Naive B cell (primary cell): ENCODE measurements around the gene CAPZB. TPM values are rescaled to one million over a fixed set of nuclear protein-coding genes. Genes with fewer than 3 reads are reported as not detected.

Source experiments
- ATAC-seq, 2 donors: fragments of 150-1000 bp; cut with Tn5 transposase; 2 replicates each; pipeline ENCODE4 v1.10.0; 2021; ENCODE audit warnings: low read depth in 2 of 2, mild to moderate bottlenecking in 2 of 2, moderate library complexity in 2 of 2
- DNase-seq: peaks from one replicate; pipeline ENCODE4 v3.0.0; 2022
- H3K27ac Mint-ChIP-seq, 6 donors: one replicate each; pipeline ENCODE4 v1.8.0; 2020 to 2022; ENCODE audit warnings: mild to moderate bottlenecking in 6 of 6, mixed read lengths in 6 of 6, moderate library complexity in 5 of 6, inconsistent platforms in 2 of 6
- H3K27me3 Mint-ChIP-seq, 3 donors: one replicate each; pipeline ENCODE4 v1.8.0; 2021 to 2022; ENCODE audit warnings: mixed read lengths in 3 of 3, mild to moderate bottlenecking in 1 of 3
- H3K36me3 Mint-ChIP-seq, 2 donors: one replicate each; pipeline ENCODE4 v1.8.0; 2020 to 2022; ENCODE audit warnings: mixed read lengths in 2 of 2, inconsistent platforms in 1 of 2, mild to moderate bottlenecking in 1 of 2
- H3K4me1 Mint-ChIP-seq, 3 donors: one replicate each; pipeline ENCODE4 v1.8.0; 2020 to 2022; ENCODE audit warnings: mixed read lengths in 3 of 3, inconsistent platforms in 1 of 3, mild to moderate bottlenecking in 1 of 3, moderate library complexity in 1 of 3
- H3K4me3 Mint-ChIP-seq, 8 donors: one replicate each; pipeline ENCODE4 v1.8.0; 2020 to 2022; ENCODE audit warnings: mild to moderate bottlenecking in 8 of 8, mixed read lengths in 8 of 8, moderate library complexity in 8 of 8, inconsistent platforms in 2 of 8
- H3K9me3 Mint-ChIP-seq, 7 donors: one replicate each; pipeline ENCODE4 v1.8.0; 2020 to 2022; ENCODE audit warnings: mixed read lengths in 7 of 7, mild to moderate bottlenecking in 5 of 7, inconsistent platforms in 2 of 7, moderate library complexity in 1 of 7
- polyA plus RNA-seq, 6 donors: library from polyadenylated mRNA; unstranded; fragments of 300-500 nt; fragmentation: Illumina TruSeq; gene quantifications; one replicate each; pipeline ENCODE4 v1.2.3, GENCODE V29; 2021; ENCODE audit warnings: low read depth in 6 of 6

The CAPZB gene
- polyA plus RNA-seq, 6 donors from 2014 or later, result 328 to 445 (median 382) TPM

GRCh38 chr1:19447550-19447949 lies 37.8 kb downstream of the CAPZB start:
- ATAC-seq (no peak), DNase-seq (no peak)

DNA sequence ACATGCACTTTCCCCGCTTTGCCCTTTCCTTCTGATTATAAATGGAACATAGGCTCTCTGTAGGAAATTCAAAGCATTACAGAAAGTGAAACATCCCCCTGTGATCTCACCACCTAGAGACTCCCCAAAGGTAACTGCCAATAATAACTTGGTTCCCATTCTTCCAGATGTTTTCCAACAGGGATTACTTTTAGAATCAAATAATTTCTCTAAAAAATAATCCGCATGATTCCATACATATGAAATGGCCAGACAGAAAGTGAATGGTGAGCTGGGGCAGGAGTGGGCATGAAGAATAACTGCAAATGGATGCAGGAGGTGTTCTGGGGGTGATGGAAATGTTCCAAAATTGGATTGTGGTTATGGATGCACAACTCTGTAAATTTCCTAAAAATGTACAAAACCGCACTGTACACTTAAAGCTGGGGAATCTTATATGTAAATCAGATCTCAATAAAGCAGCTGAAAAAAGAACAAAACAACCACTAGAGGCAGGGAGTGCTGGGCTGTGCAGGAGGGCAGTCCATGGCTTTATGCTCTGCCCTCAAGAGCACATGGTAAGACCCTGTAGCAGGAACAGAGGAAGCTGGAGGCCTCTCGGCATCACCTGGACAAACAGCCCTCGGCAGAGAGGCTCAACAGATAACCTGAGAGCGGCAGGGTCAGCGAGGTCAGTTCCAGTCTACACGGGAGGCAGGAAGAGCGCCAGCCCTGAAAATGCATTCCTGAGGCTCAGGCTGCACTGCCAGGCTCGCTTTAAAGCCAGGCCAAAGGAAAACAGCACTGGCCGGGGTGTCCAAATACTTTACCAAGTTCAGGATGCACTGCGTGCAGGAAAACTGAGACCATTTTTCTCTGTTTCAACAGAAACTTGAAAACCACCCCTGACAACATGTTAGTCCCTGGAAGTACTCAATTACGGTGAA lies 39.7 kb downstream of the CAPZB start:
- Mint-ChIP-seq H3K4me3 (peak overlapping the region in 5 of 8 donors; percentile 6 to 52 (median 44)), H3K27me3 (no peaks in the 10 kb centered on the region), H3K36me3 (no peaks in the 10 kb centered on the region), H3K27ac (peak overlapping the region in 3 of 6 donors; percentile 57 to 79 (median 77)), H3K9me3 (no peaks in the 10 kb centered on the region), H3K4me1 (peaks cover 68 to 89% (median 82%) of the 10 kb centered on the region in 3 donors)
- ATAC-seq (peak; percentile 80 to 82), DNase-seq (peak; percentile 15)

More at GRCh38 chr1:19447550-19447949, 37.8 kb downstream of the CAPZB start:
- peaks cover 78 to 93% (median 87%) of the 10 kb centered on the region in 3 donors for H3K4me1 Mint-ChIP-seq
- no peaks in the 10 kb centered on the region for H3K9me3 Mint-ChIP-seq
- no peaks in the 10 kb centered on the region for H3K36me3 Mint-ChIP-seq
- H3K4me3 Mint-ChIP-seq, result peak overlapping the region in 1 of 8 donors; percentile 37
- peak overlapping the region in 4 of 6 donors; percentile 27 to 78 (median 72) for H3K27ac Mint-ChIP-seq
- no peaks in the 10 kb centered on the region for H3K27me3 Mint-ChIP-seq

GRCh38 chr1:19444296-19445021 lies 40.9 kb downstream of the CAPZB start:
- no peaks in the 10 kb centered on the region for H3K27me3 Mint-ChIP-seq
- no peak for ATAC-seq
- no peaks in the 10 kb centered on the region for H3K36me3 Mint-ChIP-seq
- H3K4me1 Mint-ChIP-seq, result peaks cover 66 to 89% (median 83%) of the 10 kb centered on the region in 3 donors
- peak overlapping the region in 2 of 8 donors; percentile 29 to 45 for H3K4me3 Mint-ChIP-seq
- peak overlapping the region; percentile 57 to 87 (median 78) for H3K27ac Mint-ChIP-seq
- no peaks in the 10 kb centered on the region for H3K9me3 Mint-ChIP-seq
- no peak for DNase-seq

GRCh38 chr1:19443326-19443725 lies 42.0 kb downstream of the CAPZB start:
- Mint-ChIP-seq H3K27ac (peak overlapping the region in 4 of 6 donors; percentile 34 to 87 (median 74)), H3K4me3 (no peak overlapping the region), H3K36me3 (no peaks in the 10 kb centered on the region), H3K27me3 (no peaks in the 10 kb centered on the region), H3K9me3 (no peaks in the 10 kb centered on the region), H3K4me1 (peaks cover 62 to 88% (median 82%) of the 10 kb centered on the region in 3 donors)
- DNase-seq (no peak), ATAC-seq (no peak)

DNA sequence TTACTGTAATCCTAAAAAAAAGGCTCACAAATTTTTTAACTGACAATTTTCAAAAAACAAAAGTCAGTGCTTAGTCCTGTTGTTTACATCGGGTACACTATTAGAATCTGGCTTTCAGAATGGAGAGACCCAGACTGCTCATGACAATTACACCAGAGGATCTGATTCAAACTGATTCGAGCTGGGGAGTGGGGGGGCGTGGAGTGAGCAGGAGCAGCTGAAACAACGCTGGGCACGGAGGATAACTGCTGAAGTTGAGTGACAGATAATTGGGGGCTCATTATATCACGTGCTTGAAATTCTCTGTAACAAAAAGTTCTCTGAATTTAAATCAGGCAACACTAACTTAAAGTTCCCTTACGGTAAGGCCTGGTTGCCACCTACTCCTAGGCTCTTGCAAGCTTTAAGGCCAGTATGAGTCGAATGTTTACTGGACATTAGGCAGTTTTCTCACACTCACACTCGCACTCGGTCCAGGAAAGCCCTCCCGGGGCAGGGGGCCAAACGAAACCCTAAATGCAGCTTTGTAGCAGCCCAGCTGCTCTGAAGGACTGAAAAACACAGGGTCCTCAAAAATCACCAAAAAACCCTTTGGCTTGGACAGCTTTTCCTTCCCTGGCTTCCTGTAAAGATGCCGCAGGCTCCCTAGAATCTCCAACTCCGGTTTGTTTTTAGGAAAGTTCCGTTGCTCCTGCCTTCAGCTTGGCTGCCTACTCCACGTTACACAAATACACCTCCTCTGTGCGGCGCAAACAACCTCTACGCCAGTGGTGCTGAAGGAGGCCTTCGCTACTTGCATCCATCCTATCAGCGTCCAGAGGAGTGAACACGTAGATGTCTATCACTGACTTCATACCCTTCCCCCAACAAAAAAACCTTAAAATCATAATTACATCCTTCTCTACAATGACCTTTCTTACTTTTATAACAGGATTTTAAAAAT lies 42.9 kb downstream of the CAPZB start:
- no peak for ATAC-seq

GRCh38 chr1:19441048-19441780 lies 44.1 kb downstream of the CAPZB start:
- ATAC-seq (no peak), DNase-seq (no peak)
- Mint-ChIP-seq H3K4me1 (peaks cover 61 to 91% (median 81%) of the 10 kb centered on the region in 3 donors), H3K27ac (peak overlapping the region in 5 of 6 donors; percentile 1 to 80 (median 41)), H3K27me3 (no peaks in the 10 kb centered on the region), H3K36me3 (no peaks in the 10 kb centered on the region), H3K4me3 (no peak overlapping the region), H3K9me3 (no peaks in the 10 kb centered on the region)

More for the DNA sequence above, 42.9 kb downstream of the CAPZB start:
- Mint-ChIP-seq H3K27ac (peak overlapping the region in 3 of 6 donors; percentile 51 to 76 (median 61)), H3K27me3 (no peaks in the 10 kb centered on the region), H3K9me3 (no peaks in the 10 kb centered on the region), H3K4me3 (peak overlapping the region in 2 of 8 donors; percentile 29 to 33), H3K4me1 (peaks cover 57 to 88% (median 79%) of the 10 kb centered on the region in 3 donors), H3K36me3 (no peaks in the 10 kb centered on the region)
- DNase-seq, result no peak

- DNase-seq (peak; percentile 15), ATAC-seq (peak; percentile 55 to 63)
- Mint-ChIP-seq H3K4me1 (peaks cover 50 to 88% (median 70%) of the 10 kb centered on the region in 3 donors), H3K9me3 (no peaks in the 10 kb centered on the region), H3K36me3 (no peaks in the 10 kb centered on the region), H3K27ac (peak overlapping the region in 3 of 6 donors; percentile 4 to 87 (median 21)), H3K27me3 (no peaks in the 10 kb centered on the region), H3K4me3 (no peak overlapping the region)
These were observed 45.7 kb downstream of the CAPZB start for GRCh38 chr1:19439464-19440171.

DNA sequence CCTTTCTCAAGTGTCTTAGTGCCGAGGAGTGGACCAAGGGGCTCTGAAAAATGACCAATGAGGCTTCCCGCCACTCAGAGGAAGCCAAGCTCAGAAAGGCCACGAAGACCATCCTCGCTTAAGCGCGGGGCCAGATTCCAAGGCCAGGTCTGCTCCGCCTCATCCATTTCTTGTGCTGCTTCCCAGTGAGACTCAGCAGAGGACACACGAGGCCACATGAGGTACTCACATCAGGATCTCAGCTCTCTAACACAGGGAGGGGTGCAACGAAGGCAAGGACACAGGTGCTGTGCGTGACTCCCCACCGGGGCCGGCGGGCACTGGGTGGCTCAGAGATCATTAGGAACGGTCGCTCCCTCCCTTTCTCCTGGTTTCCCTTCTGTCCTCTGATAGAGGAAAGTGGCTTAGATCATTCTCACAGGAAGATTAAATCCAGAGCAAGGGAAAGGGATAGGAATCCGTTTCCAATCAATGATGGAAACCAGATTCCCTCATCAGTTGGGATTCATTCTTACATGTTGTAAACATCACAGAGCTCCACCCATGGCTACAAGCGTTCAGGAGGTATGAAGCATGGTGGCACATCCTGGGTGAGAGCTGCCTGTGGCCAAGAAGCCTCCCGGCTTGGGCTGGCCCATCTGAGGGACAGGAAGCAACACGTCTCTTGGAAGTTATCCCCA lies 46.7 kb downstream of the CAPZB start:
- no peak for ATAC-seq
- Mint-ChIP-seq H3K9me3 (no peaks in the 10 kb centered on the region), H3K36me3 (no peaks in the 10 kb centered on the region), H3K27ac (peak overlapping the region in 4 of 6 donors; percentile 20 to 83 (median 52)), H3K27me3 (no peaks in the 10 kb centered on the region), H3K4me1 (peaks cover 46 to 84% (median 66%) of the 10 kb centered on the region in 3 donors), H3K4me3 (no peak overlapping the region)
- DNase-seq, result no peak

DNA sequence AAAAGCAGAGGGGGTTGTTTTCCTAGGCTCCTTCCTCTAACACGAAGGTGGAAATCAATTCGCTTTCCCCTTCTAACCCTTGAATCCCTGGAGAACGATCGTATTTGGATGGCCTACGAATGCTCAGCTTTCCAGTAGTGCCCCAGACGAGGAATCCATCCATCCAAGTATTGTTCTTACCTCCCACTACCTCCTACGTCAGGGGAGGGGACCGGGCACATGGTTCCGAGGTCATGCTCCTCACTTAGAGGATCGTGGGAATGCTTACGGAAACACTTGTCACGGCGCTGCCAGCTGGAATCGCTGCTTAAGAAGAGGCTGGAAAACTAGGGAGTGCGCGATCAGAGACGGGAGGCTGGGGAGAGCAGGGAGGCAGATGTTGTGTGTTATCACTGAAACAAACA lies 47.4 kb downstream of the CAPZB start:
- Mint-ChIP-seq H3K9me3 (no peaks in the 10 kb centered on the region), H3K27me3 (no peaks in the 10 kb centered on the region), H3K36me3 (peaks cover 0 to 2% of the 10 kb centered on the region in 2 donors), H3K4me1 (peaks cover 49 to 86% (median 67%) of the 10 kb centered on the region in 3 donors), H3K4me3 (no peak overlapping the region), H3K27ac (peak overlapping the region in 3 of 6 donors; percentile 72 to 87 (median 73))
- DNase-seq, result no peak
- ATAC-seq, result no peak

DNA sequence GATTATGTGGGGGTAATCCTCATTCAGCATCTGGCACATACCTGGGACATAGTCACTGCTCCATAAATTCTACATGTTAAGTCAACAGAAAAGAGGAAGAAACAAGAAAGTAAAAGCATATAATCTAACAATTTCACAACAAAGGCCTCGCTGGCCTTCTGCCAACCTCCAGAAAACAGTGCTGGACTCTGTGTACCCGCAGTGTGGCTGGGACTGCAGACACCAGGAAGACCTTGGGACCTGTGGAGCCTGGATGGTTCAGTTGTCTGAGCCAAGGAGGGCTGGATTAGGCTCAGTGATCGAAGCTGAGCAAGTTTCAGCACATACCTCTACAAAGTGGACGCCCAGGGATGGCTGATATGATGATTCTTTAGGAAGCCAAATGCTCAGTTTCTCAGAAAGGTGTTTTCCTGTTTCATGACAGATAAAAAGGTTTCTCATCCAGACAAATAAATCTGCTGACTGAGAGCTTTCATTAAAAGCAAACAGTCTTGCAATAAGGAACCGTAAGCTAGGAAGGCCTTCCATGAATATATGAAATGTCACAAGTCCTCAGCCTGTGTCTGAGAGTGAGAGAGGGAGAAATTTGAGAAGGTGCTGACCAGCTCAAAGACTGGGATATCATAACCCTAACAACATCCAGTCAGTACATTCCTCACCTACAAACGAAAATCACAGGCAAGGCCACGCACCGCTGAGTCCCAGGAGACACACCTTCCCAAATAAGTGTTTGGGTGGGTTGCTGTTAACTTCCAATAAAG lies 48.4 kb downstream of the CAPZB start:
- peaks cover 0 to 5% of the 10 kb centered on the region in 2 donors for H3K36me3 Mint-ChIP-seq

More for the DNA sequence above, 48.4 kb downstream of the CAPZB start:
- H3K27ac Mint-ChIP-seq, result peak overlapping the region in 4 of 6 donors; percentile 20 to 87 (median 66)
- no peaks in the 10 kb centered on the region for H3K27me3 Mint-ChIP-seq
- peaks cover 49 to 84% (median 62%) of the 10 kb centered on the region in 3 donors for H3K4me1 Mint-ChIP-seq
- ATAC-seq (no peak), DNase-seq (no peak)
- H3K4me3 Mint-ChIP-seq, result no peak overlapping the region
- H3K9me3 Mint-ChIP-seq, result no peaks in the 10 kb centered on the region
